HG02870 (cell line): ENCODE measurements around the gene MED13L.
"Not testable (repeated sequence)": the region's sequence is repeated elsewhere in the genome, so short reads cannot be mapped to it uniquely, and the experiment has no call there.

Experiments
- ATAC-seq: cut with Tn5 transposase; IDR thresholded peaks from one replicate; pipeline ENCODE4 v1.9.1; 2021; ENCODE audit warnings: mild to moderate bottlenecking, moderate library complexity; ENCODE audit not compliant: unreplicated experiment

Gene MED13L

GRCh38 chr12:116304621-116305020 lies 27.1 kb upstream of the MED13L start:
- ATAC-seq: no peak

- no peak for ATAC-seq
These were observed 26.4 kb upstream of the MED13L start for GRCh38 chr12:116303929-116304328.

- ATAC-seq: no peak
These were observed 25.6 kb upstream of the MED13L start for GRCh38 chr12:116303066-116303465.

- ATAC-seq: no peak
These were observed 24.9 kb upstream of the MED13L start for GRCh38 chr12:116302166-116303058.

- no peak for ATAC-seq
These were observed 24.1 kb upstream of the MED13L start for GRCh38 chr12:116301621-116302020.

GRCh38 chr12:116299665-116300328 lies 22.3 kb upstream of the MED13L start:
- ATAC-seq: no peak

- ATAC-seq: no peak
These were observed 21.6 kb upstream of the MED13L start for GRCh38 chr12:116299064-116299463.

- no peak for ATAC-seq
These were observed 21.1 kb upstream of the MED13L start for GRCh38 chr12:116298578-116298977.

GRCh38 chr12:116297224-116297834 lies 19.8 kb upstream of the MED13L start:
- ATAC-seq: no peak

- no peak for ATAC-seq
These were observed 18.1 kb upstream of the MED13L start for GRCh38 chr12:116295327-116296263.

- ATAC-seq: no peak
These were observed 17.1 kb upstream of the MED13L start for GRCh38 chr12:116294454-116295165.

GRCh38 chr12:116293687-116294453 lies 16.4 kb upstream of the MED13L start:
- no peak for ATAC-seq

GRCh38 chr12:116291218-116291617 lies 13.7 kb upstream of the MED13L start:
- no peak for ATAC-seq

- no peak for ATAC-seq
These were observed 11.2 kb upstream of the MED13L start for GRCh38 chr12:116288735-116289134.

GRCh38 chr12:116287842-116288301 lies 10.4 kb upstream of the MED13L start:
- ATAC-seq: no peak

- no peak for ATAC-seq
These were observed 6.9 kb upstream of the MED13L start for GRCh38 chr12:116284396-116284795.

GRCh38 chr12:116283881-116284280 lies 6.4 kb upstream of the MED13L start:
- ATAC-seq: not testable (repeated sequence)

- ATAC-seq: no peak
These were observed 5.1 kb upstream of the MED13L start for GRCh38 chr12:116282371-116283286.
